ENCODE results near the gene AFAP1L1.
"Not testable (repeated sequence)": the region's sequence is repeated elsewhere in the genome, so short reads cannot be mapped to it uniquely, and the experiment has no call there.

AFAP1L1 gene

GRCh38 chr5:149383399-149383798, 111.7 kb downstream of the AFAP1L1 start:
- H3K9me3 Mint-ChIP-seq, result no peaks in the 10 kb centered on the region
- no peak overlapping the region for H3K4me3 Mint-ChIP-seq
- no peaks in the 10 kb centered on the region for H3K36me3 Mint-ChIP-seq (ENCODE audit: low read depth)
- H3K4me1 Mint-ChIP-seq (ENCODE audit: low read depth), result no peaks in the 10 kb centered on the region
- H3K27ac Mint-ChIP-seq, result no peak overlapping the region
- H3K27me3 Mint-ChIP-seq, result no peaks in the 10 kb centered on the region

GRCh38 chr5:149386166-149386565, 114.5 kb downstream of the AFAP1L1 start:
- H3K27me3 Mint-ChIP-seq, result no peaks in the 10 kb centered on the region
- no peaks in the 10 kb centered on the region for H3K9me3 Mint-ChIP-seq
- no peaks in the 10 kb centered on the region for H3K4me1 Mint-ChIP-seq (ENCODE audit: low read depth)
- H3K36me3 Mint-ChIP-seq (ENCODE audit: low read depth), result no peaks in the 10 kb centered on the region
- H3K27ac Mint-ChIP-seq, result no peak overlapping the region
- H3K4me3 Mint-ChIP-seq, result no peak overlapping the region

GRCh38 chr5:149387081-149387631, 115.5 kb downstream of the AFAP1L1 start:
- Mint-ChIP-seq H3K9me3 (no peaks in the 10 kb centered on the region), H3K4me1 (ENCODE audit: low read depth) (no peaks in the 10 kb centered on the region), H3K27ac (no peak overlapping the region), H3K27me3 (no peaks in the 10 kb centered on the region), H3K36me3 (ENCODE audit: low read depth) (no peaks in the 10 kb centered on the region), H3K4me3 (no peak overlapping the region)

- Mint-ChIP-seq H3K27ac (no peak overlapping the region), H3K36me3 (ENCODE audit: low read depth) (no peaks in the 10 kb centered on the region), H3K27me3 (no peaks in the 10 kb centered on the region), H3K4me1 (ENCODE audit: low read depth) (no peaks in the 10 kb centered on the region), H3K9me3 (no peaks in the 10 kb centered on the region), H3K4me3 (no peak overlapping the region)
These were observed 116.3 kb downstream of the AFAP1L1 start for GRCh38 chr5:149387982-149388381.

- Mint-ChIP-seq H3K4me3 (no peak overlapping the region), H3K27ac (no peak overlapping the region), H3K4me1 (ENCODE audit: low read depth) (no peaks in the 10 kb centered on the region), H3K27me3 (no peaks in the 10 kb centered on the region), H3K36me3 (ENCODE audit: low read depth) (no peaks in the 10 kb centered on the region), H3K9me3 (no peaks in the 10 kb centered on the region)
These were observed 117.0 kb downstream of the AFAP1L1 start for GRCh38 chr5:149388498-149389190.

GRCh38 chr5:149389552-149390495, 118.2 kb downstream of the AFAP1L1 start:
- no peaks in the 10 kb centered on the region for H3K4me1 Mint-ChIP-seq (ENCODE audit: low read depth)
- no peaks in the 10 kb centered on the region for H3K36me3 Mint-ChIP-seq (ENCODE audit: low read depth)
- no peak overlapping the region for H3K4me3 Mint-ChIP-seq
- H3K27ac Mint-ChIP-seq, result no peak overlapping the region
- H3K27me3 Mint-ChIP-seq, result no peaks in the 10 kb centered on the region
- no peaks in the 10 kb centered on the region for H3K9me3 Mint-ChIP-seq

- H3K4me3 Mint-ChIP-seq; H3K27ac Mint-ChIP-seq; H3K36me3 Mint-ChIP-seq (ENCODE audit: low read depth); H3K9me3 Mint-ChIP-seq; H3K4me1 Mint-ChIP-seq (ENCODE audit: low read depth); H3K27me3 Mint-ChIP-seq: not testable (repeated sequence)
These were observed 119.4 kb downstream of the AFAP1L1 start for GRCh38 chr5:149391076-149391475.

Measured in stimulated activated naive CD8-positive, alpha-beta T cell treated with anti-CD3 and anti-CD28 coated beads, Interleukin-15, Interleukin-2, amounts not matched to agents 100 ng/mL and 50 ng/mL, for 24 hours (primary cell).